Mesenteric fat pad (tissue), 1 donor: ENCODE measurements around the gene ALG9. TPM values are rescaled to one million over a fixed set of nuclear protein-coding genes. Genes with fewer than 3 reads are reported as not detected.
"Not testable (repeated sequence)": the region's sequence is repeated elsewhere in the genome, so short reads cannot be mapped to it uniquely, and the experiment has no call there.

Experiments
- DNase-seq: peaks from one replicate; pipeline ENCODE4 v3.0.0-alpha.2; 2020; ENCODE audit warnings: low spot score
- long read RNA-seq: library from polyadenylated mRNA; unstranded; transcript quantifications from one replicate; pipeline ENCODE4 v2.0.0, GENCODE V29; 2020
- total RNA-seq: library from RNA; stranded (reverse); fragmentation: NEBNext Ultra II Directional; extraction: Animal tissue kit (Norgen Biotek cat#: 25700); gene quantifications from one replicate; pipeline ENCODE4 v1.2.1, GENCODE V29; 2021
- donor health status: DM: yes; HTN: yes; CAD: no.

ALG9 gene
- 161 TPM for total RNA-seq
- long read RNA-seq, transcript ALG9-215 (15 exons, 2,069 nt), result minor isoform, 11 of 236 reads
- long read RNA-seq, transcript ALG9-214 (15 exons, 2,028 nt), result major isoform, 25 of 236 reads
- long read RNA-seq, partial matches to known transcripts, result 112 of 236 reads
- long read RNA-seq, other reads (novel, unspliced or antisense), result 87 of 236 reads

- DNase-seq, result no peak
Measured at GRCh38 chr11:111870886-111871692, at the start of gene ALG9. ALG9 (minus strand) TSS chr11:111871581; CDS start chr11:111871482, 99 bp downstream.

- DNase-seq, result no peak
Measured at GRCh38 chr11:111920908-111921307, 49.5 kb upstream of the ALG9 start.

GRCh38 chr11:111918390-111919256 lies 47.2 kb upstream of the ALG9 start, which contains the start of gene C11orf52:
C11orf52 (plus strand) TSS chr11:111918913; CDS start chr11:111918973, 60 bp downstream.
- no peak for DNase-seq

GRCh38 chr11:111917788-111918187 lies 46.4 kb upstream of the ALG9 start:
- DNase-seq, result no peak

- DNase-seq, result no peak
Measured at GRCh38 chr11:111917312-111917711, 45.9 kb upstream of the ALG9 start.

- no peak for DNase-seq
Measured at GRCh38 chr11:111916768-111917167, 45.4 kb upstream of the ALG9 start.

GRCh38 chr11:111913997-111914396 lies 42.6 kb upstream of the ALG9 start:
- no peak for DNase-seq

- no peak for DNase-seq
Measured at GRCh38 chr11:111913031-111913861, 41.9 kb upstream of the ALG9 start.

GRCh38 chr11:111912535-111912934 lies 41.2 kb upstream of the ALG9 start, which contains the start of gene HSPB2:
HSPB2 (plus strand) TSS chr11:111912734; CDS start chr11:111912830, 96 bp downstream.
- no peak for DNase-seq

GRCh38 chr11:111911563-111912401 lies 40.4 kb upstream of the ALG9 start, which contains the start of gene CRYAB:
CRYAB (minus strand) TSS chr11:111911770; CDS start chr11:111911724, 46 bp downstream.
- DNase-seq, result no peak

- no peak for DNase-seq
Measured at GRCh38 chr11:111910676-111911562, 39.5 kb upstream of the ALG9 start.

GRCh38 chr11:111909378-111909777 lies 38.0 kb upstream of the ALG9 start:
- DNase-seq, result no peak

GRCh38 chr11:111908639-111909305 lies 37.4 kb upstream of the ALG9 start:
- no peak for DNase-seq

GRCh38 chr11:111906680-111907079 lies 35.3 kb upstream of the ALG9 start:
- DNase-seq, result no peak

- no peak for DNase-seq
Measured at GRCh38 chr11:111905411-111905810, 34.0 kb upstream of the ALG9 start.

- no peak for DNase-seq
Measured at GRCh38 chr11:111886844-111887243, 15.5 kb upstream of the ALG9 start.

GRCh38 chr11:111886032-111886431 lies 14.7 kb upstream of the ALG9 start:
- DNase-seq, result no peak

GRCh38 chr11:111885053-111885452 lies 13.7 kb upstream of the ALG9 start:
- DNase-seq, result not testable (repeated sequence)
